ENCODE results near the gene TAOK1. TPM values are rescaled to one million over a fixed set of nuclear protein-coding genes. Genes with fewer than 3 reads are reported as not detected.

Gene TAOK1
- total RNA-seq, 4 donors from 2014 or later, result 27.5 to 92.4 (median 43.6) TPM

- no peak for DNase-seq
- Histone ChIP-seq H3K4me3 (no peak overlapping the region), H3K27ac (no peak overlapping the region), H3K9me3 (no peaks in the 10 kb centered on the region), H3K27me3 (no peaks in the 10 kb centered on the region), H3K36me3 (peaks cover 0 to 3% (median 0%) of the 10 kb centered on the region in 4 donors), H3K4me1 (peaks cover 7 to 43% (median 22%) of the 10 kb centered on the region in 4 donors)
- WGBS, 2 donors (ENCODE audit: low coverage in 1 of 2), result 58 to 73% methylated on average over 2 of the region's 2 CpGs
- in situ Hi-C loops (cut with MboI; ENCODE audit: low pct_ligation_motif_present in 1 of 4, low pct_unique_long_range_greater_than_20kb in 1 of 4, low sequenced_read_pairs in 3 of 4) (no loop called here), intact Hi-C loops (cut with DNase I; ENCODE audit: low total_unique reads) (no loop called here)
- TF ChIP-seq POLR2A (IDR thresholded peaks at IDR 0.05), result no peak
- no peak for TF ChIP-seq POLR2AphosphoS5 (IDR thresholded peaks at IDR 0.05)
- no peak for TF ChIP-seq CTCF (IDR thresholded peaks at IDR 0.05)
- no peak for TF ChIP-seq EP300 (IDR thresholded peaks at IDR 0.05; ENCODE audit: low read depth)
Observed at GRCh38 chr17:29396066-29396465, 5.9 kb downstream of the TAOK1 start.

GRCh38 chr17:29399634-29400033 lies 9.5 kb downstream of the TAOK1 start:
- WGBS, 2 donors (ENCODE audit: low coverage in 1 of 2), result 88% methylated on average over 3 to 4 of the region's 4 CpGs
- no peaks in the 10 kb centered on the region for H3K9me3 ChIP-seq
- no peak overlapping the region for H3K27ac ChIP-seq
- no peak for TF ChIP-seq POLR2A (IDR thresholded peaks at IDR 0.05)
- no peak for TF ChIP-seq POLR2AphosphoS5 (IDR thresholded peaks at IDR 0.05)
- no peak for TF ChIP-seq EP300 (IDR thresholded peaks at IDR 0.05; ENCODE audit: low read depth)
- TF ChIP-seq CTCF (IDR thresholded peaks at IDR 0.05), result no peak
- H3K4me1 ChIP-seq, result peaks cover 0 to 20% (median 2%) of the 10 kb centered on the region in 4 donors
- H3K27me3 ChIP-seq, result no peaks in the 10 kb centered on the region
- peaks cover 0 to 13% (median 4%) of the 10 kb centered on the region in 4 donors for H3K36me3 ChIP-seq
- in situ Hi-C loops (cut with MboI; ENCODE audit: low pct_ligation_motif_present in 1 of 4, low pct_unique_long_range_greater_than_20kb in 1 of 4, low sequenced_read_pairs in 3 of 4), result no loop called here
- intact Hi-C loops (cut with DNase I; ENCODE audit: low total_unique reads), result loop anchor here (10.0 kb wide), 1 partner anchor 55 kb away; no protein-coding TSS in a partner anchor
- DNase-seq, result no peak
- H3K4me3 ChIP-seq, result no peak overlapping the region

GRCh38 chr17:29400818-29401217 lies 10.7 kb downstream of the TAOK1 start:
- DNase-seq, result no peak

GRCh38 chr17:29401258-29401657 lies 11.1 kb downstream of the TAOK1 start:
- Histone ChIP-seq H3K4me3 (no peak overlapping the region), H3K27me3 (no peaks in the 10 kb centered on the region), H3K4me1 (peaks cover 0 to 17% (median 2%) of the 10 kb centered on the region in 4 donors), H3K36me3 (peaks cover 0 to 13% (median 6%) of the 10 kb centered on the region in 4 donors), H3K27ac (no peak overlapping the region), H3K9me3 (no peaks in the 10 kb centered on the region)
- in situ Hi-C loops (cut with MboI; ENCODE audit: low pct_ligation_motif_present in 1 of 4, low pct_unique_long_range_greater_than_20kb in 1 of 4, low sequenced_read_pairs in 3 of 4) (no loop called here), intact Hi-C loops (cut with DNase I; ENCODE audit: low total_unique reads) (loop anchor here (10.0 kb wide), 1 partner anchor 54 kb away; no protein-coding TSS in a partner anchor)
- TF ChIP-seq POLR2AphosphoS5 (IDR thresholded peaks at IDR 0.05) (no peak), POLR2A (IDR thresholded peaks at IDR 0.05) (no peak), CTCF (IDR thresholded peaks at IDR 0.05) (no peak), EP300 (IDR thresholded peaks at IDR 0.05; ENCODE audit: low read depth) (no peak)
- WGBS, 2 donors (ENCODE audit: low coverage in 1 of 2), result 80 to 89% methylated on average over 1 to 4 of the region's 4 CpGs
- DNase-seq, result no peak

More at GRCh38 chr17:29400818-29401217, 10.7 kb downstream of the TAOK1 start:
- intact Hi-C loops (cut with DNase I; ENCODE audit: low total_unique reads), result loop anchor here (10.0 kb wide), 1 partner anchor 54 kb away; no protein-coding TSS in a partner anchor
- H3K27ac ChIP-seq, result no peak overlapping the region
- no peaks in the 10 kb centered on the region for H3K27me3 ChIP-seq
- no peak overlapping the region for H3K4me3 ChIP-seq
- no peak for TF ChIP-seq POLR2AphosphoS5 (IDR thresholded peaks at IDR 0.05)
- no peak for TF ChIP-seq CTCF (IDR thresholded peaks at IDR 0.05)
- TF ChIP-seq EP300 (IDR thresholded peaks at IDR 0.05; ENCODE audit: low read depth), result no peak
- no peak for TF ChIP-seq POLR2A (IDR thresholded peaks at IDR 0.05)
- no peaks in the 10 kb centered on the region for H3K9me3 ChIP-seq
- WGBS, 2 donors (ENCODE audit: low coverage in 1 of 2), result 100% methylated on average over 2 to 4 of the region's 4 CpGs
- peaks cover 0 to 20% (median 2%) of the 10 kb centered on the region in 4 donors for H3K4me1 ChIP-seq
- H3K36me3 ChIP-seq, result peaks cover 0 to 13% (median 6%) of the 10 kb centered on the region in 4 donors
- in situ Hi-C loops (cut with MboI; ENCODE audit: low pct_ligation_motif_present in 1 of 4, low pct_unique_long_range_greater_than_20kb in 1 of 4, low sequenced_read_pairs in 3 of 4), result no loop called here
